Measurements from ENCODE around the gene PIK3C2A. TPM values are rescaled to one million over a fixed set of nuclear protein-coding genes. Genes with fewer than 3 reads are reported as not detected.

The PIK3C2A gene
- total and polyA plus RNA-seq, 10 of the 15 experiments (the other 5 are each of a cell fraction or from before 2014, with no cell fraction given) = 1.6 to 20.6 (median 9.1) TPM

GRCh38 chr11:17183836-17184235 lies 23.9 kb downstream of the PIK3C2A start:
- RAD21 ChIA-PET (ENCODE audit: unreplicated experiment) = no interaction called here
- H3K79me2 ChIP-seq (ENCODE audit: control insufficient read depth, insufficient read depth, low read length) = no peaks in the 10 kb centered on the region; the same call in none of the 2 replicates
- intact Hi-C loops (cut with micrococcal nuclease; ENCODE audit: unreplicated experiment) (no loop called here), in situ Hi-C loops (cut with MboI) (no loop called here)
- WGBS (ENCODE audit: insufficient coverage, insufficient replicate concordance, low lambda C conversion rate, missing lambda C conversion rate) = 88% methylated on average over 1 of the region's 1 CpG
- no peaks in the 10 kb centered on the region for H3K9me3 ChIP-seq (replicated peaks; ENCODE audit: control insufficient read depth, insufficient read depth, low read length)
- H3K4me2 ChIP-seq (ENCODE audit: control insufficient read depth, insufficient read depth) = no peak overlapping the region
- BruUV-seq (replicated peaks) = no TSS peak
- SMC1A ChIA-PET (ENCODE audit: uncharacterized antibody, unreplicated experiment) = interaction anchor here (0.6 to 1.2 kb wide), 2 partner anchors 106 to 397 kb away, joined by 3 read pairs; no protein-coding TSS in a partner anchor
- H2AFZ ChIP-seq (ENCODE audit: control insufficient read depth, low read depth, low read length) = no peak overlapping the region
- no peak overlapping the region for H3K4me3 ChIP-seq
- no peak for TF ChIP-seq USF1 (IDR thresholded peaks at IDR 0.05; ENCODE audit: borderline replicate concordance, extremely low read length, insufficient read depth, low read depth, low read length)
- TF ChIP-seq EP300 (IDR thresholded peaks at IDR 0.05; ENCODE audit: borderline replicate concordance in 1 of 2, control insufficient read depth in 1 of 2, low read depth in 2 of 2, low read length in 2 of 2) = no peak
- no peak for TF ChIP-seq TCF12 (IDR thresholded peaks at IDR 0.05; ENCODE audit: low read depth, low read length)
- TF ChIP-seq SREBF1 (IDR thresholded peaks at IDR 0.05; ENCODE audit: low read length) = no peak
- TF ChIP-seq SKIL (IDR thresholded peaks at IDR 0.05; ENCODE audit: low read depth, poor library complexity, severe bottlenecking) = no peak
- TF ChIP-seq SPI1 (IDR thresholded peaks at IDR 0.05; ENCODE audit: borderline replicate concordance, insufficient read depth, low read depth, low read length) = no peak
- no peak for TF ChIP-seq ZNF274 (IDR thresholded peaks at IDR 0.05; ENCODE audit: insufficient read depth, insufficient read length)
- no peak for TF ChIP-seq EED (IDR thresholded peaks at IDR 0.05; ENCODE audit: low read depth)
- no peak for TF ChIP-seq RBBP5 (conservative IDR thresholded peaks at IDR 0.05)
- TF ChIP-seq POU2F2 (IDR thresholded peaks at IDR 0.05; ENCODE audit: borderline replicate concordance, low read depth, low read length) = no peak
- no peak for DNase-seq (ENCODE audit: low read depth, low spot score)
- CTCF ChIA-PET = interaction anchor here (0.7 kb wide), 1 partner anchor 232 kb away, joined by 3 read pairs; no protein-coding TSS in a partner anchor
- POLR2A ChIA-PET = interaction anchor here (0.7 kb wide), 1 partner anchor 245 kb away, joined by 3 read pairs; no protein-coding TSS in a partner anchor
- no peak overlapping the region for H3K9ac ChIP-seq (ENCODE audit: control insufficient read depth, insufficient read depth, low read length)
- H3K36me3 ChIP-seq (ENCODE audit: control insufficient read depth in 2 of 2, insufficient read depth in 2 of 2, low read length in 1 of 2) = no peaks in the 10 kb centered on the region
- ATAC-seq = no peak
- FAIRE-seq = no peak
- H3K4me1 ChIP-seq (ENCODE audit: control insufficient read depth, insufficient read depth, low read length) = peaks cover 5% of the 10 kb centered on the region; the same call in 1 of the 2 replicates
- H4K20me1 ChIP-seq (ENCODE audit: control insufficient read depth, insufficient read depth) = no peaks in the 10 kb centered on the region
- H3K27me3 ChIP-seq (replicated peaks in 1 of 2; ENCODE audit: control insufficient read depth in 2 of 2, insufficient read depth in 2 of 2, low read length in 1 of 2) = no peaks in the 10 kb centered on the region
- no peak overlapping the region for H3K27ac ChIP-seq (ENCODE audit: control insufficient read depth, insufficient read depth)

Measured in GM12878 (cell line).